ENCODE data around the gene TPST2. TPM values are rescaled to one million over a fixed set of nuclear protein-coding genes. Genes with fewer than 3 reads are reported as not detected.

TPST2 gene
- total RNA-seq, 1 experiment from 2014 or later = 11.8 TPM

- H3K36me3 Mint-ChIP-seq (ENCODE audit: insufficient read depth, unreplicated experiment) = no peaks in the 10 kb centered on the region
- peaks cover 88% of the 10 kb centered on the region for H3K27me3 Mint-ChIP-seq (ENCODE audit: unreplicated experiment)
- no peak overlapping the region for H3K27ac Mint-ChIP-seq (ENCODE audit: unreplicated experiment)
- no peaks in the 10 kb centered on the region for H3K4me1 Mint-ChIP-seq (ENCODE audit: low read depth, unreplicated experiment)
- DNase-seq = no peak
- no peak for TF ChIP-seq CTCF (IDR thresholded peaks at IDR 0.05; ENCODE audit: unreplicated experiment)
- intact Hi-C loops (cut with micrococcal nuclease; ENCODE audit: unreplicated experiment) = no loop called here
- BruUV-seq (replicated peaks) = no TSS peak
- no peaks in the 10 kb centered on the region for H3K9me3 Mint-ChIP-seq (ENCODE audit: low read depth, unreplicated experiment)
- H3K4me3 Mint-ChIP-seq (ENCODE audit: low read depth, unreplicated experiment) = no peak overlapping the region
- CTCF ChIA-PET = interaction anchor here (0.5 kb wide), 1 partner anchor 25 kb away, joined by 3 read pairs; no protein-coding TSS in a partner anchor
These were observed 28.5 kb upstream of the TPST2 start for GRCh38 chr22:26618455-26618854.

- CTCF ChIA-PET = interaction anchor here (0.5 kb wide), 1 partner anchor 26 kb away, joined by 3 read pairs; no protein-coding TSS in a partner anchor
- Mint-ChIP-seq H3K27me3 (ENCODE audit: unreplicated experiment) (peaks cover 92% of the 10 kb centered on the region), H3K36me3 (ENCODE audit: insufficient read depth, unreplicated experiment) (no peaks in the 10 kb centered on the region), H3K9me3 (ENCODE audit: low read depth, unreplicated experiment) (no peaks in the 10 kb centered on the region), H3K4me1 (ENCODE audit: low read depth, unreplicated experiment) (no peaks in the 10 kb centered on the region), H3K27ac (ENCODE audit: unreplicated experiment) (no peak within 1 kb of the TSS), H3K4me3 (ENCODE audit: low read depth, unreplicated experiment) (no peak within 1 kb of the TSS)
- no peak for DNase-seq
- TF ChIP-seq CTCF (IDR thresholded peaks at IDR 0.05; ENCODE audit: unreplicated experiment) = no peak
- no TSS peak for BruUV-seq (replicated peaks)
- intact Hi-C loops (cut with micrococcal nuclease; ENCODE audit: unreplicated experiment) = no loop called here
These were observed 27.6 kb upstream of the TPST2 start, which contains the start of gene CRYBB1 for GRCh38 chr22:26617271-26618199. Gene CRYBB1 (minus strand): TSS chr22:26618027. CDS start chr22:26616319, 1,708 bp downstream.

GRCh38 chr22:26616650-26617049 lies 26.7 kb upstream of the TPST2 start:
- Mint-ChIP-seq H3K36me3 (ENCODE audit: insufficient read depth, unreplicated experiment) (no peaks in the 10 kb centered on the region), H3K4me1 (ENCODE audit: low read depth, unreplicated experiment) (no peaks in the 10 kb centered on the region), H3K27me3 (ENCODE audit: unreplicated experiment) (peaks cover 88% of the 10 kb centered on the region), H3K9me3 (ENCODE audit: low read depth, unreplicated experiment) (no peaks in the 10 kb centered on the region), H3K4me3 (ENCODE audit: low read depth, unreplicated experiment) (no peak overlapping the region), H3K27ac (ENCODE audit: unreplicated experiment) (no peak overlapping the region)
- CTCF ChIA-PET = no interaction called here
- TF ChIP-seq CTCF (IDR thresholded peaks at IDR 0.05; ENCODE audit: unreplicated experiment) = no peak
- no peak for DNase-seq
- intact Hi-C loops (cut with micrococcal nuclease; ENCODE audit: unreplicated experiment) = no loop called here
- no TSS peak for BruUV-seq (replicated peaks)

- no peak for TF ChIP-seq CTCF (IDR thresholded peaks at IDR 0.05; ENCODE audit: unreplicated experiment)
- H3K27ac Mint-ChIP-seq (ENCODE audit: unreplicated experiment) = no peak overlapping the region
- no peak overlapping the region for H3K4me3 Mint-ChIP-seq (ENCODE audit: low read depth, unreplicated experiment)
- BruUV-seq (replicated peaks) = no TSS peak
- H3K9me3 Mint-ChIP-seq (ENCODE audit: low read depth, unreplicated experiment) = no peaks in the 10 kb centered on the region
- no peaks in the 10 kb centered on the region for H3K36me3 Mint-ChIP-seq (ENCODE audit: insufficient read depth, unreplicated experiment)
- no peak for DNase-seq
- peaks cover 82% of the 10 kb centered on the region for H3K27me3 Mint-ChIP-seq (ENCODE audit: unreplicated experiment)
- no peaks in the 10 kb centered on the region for H3K4me1 Mint-ChIP-seq (ENCODE audit: low read depth, unreplicated experiment)
- CTCF ChIA-PET = no interaction called here
- intact Hi-C loops (cut with micrococcal nuclease; ENCODE audit: unreplicated experiment) = no loop called here
These were observed 26.0 kb upstream of the TPST2 start for GRCh38 chr22:26615830-26616435.

Data from Calu3 (cell line).